GM12892 (cell line): Measurements from ENCODE around the gene SYNGR3.

Experiments used
- DNase-seq: peaks from one replicate; pipeline ENCODE4 v3.0.0; 2011; ENCODE audit not compliant: insufficient read length
- FAIRE-seq: peaks from 2 replicates; lab custom pipeline; 2011; peaks lifted over from hg19 to GRCh38; lab: Jason Lieb, UNC
- POLR2A ChIP-seq: IDR thresholded peaks from 2 replicates; pipeline ENCODE4 v1.6.1; 2011; ENCODE audit warnings: low read depth, low read length, control low read depth
- POLR2AphosphoS5 ChIP-seq: IDR thresholded peaks from 2 replicates; pipeline ENCODE4 v1.6.1; 2011; ENCODE audit warnings: low read depth, low read length, control low read depth
- TAF1 ChIP-seq: IDR thresholded peaks from 2 replicates; pipeline ENCODE4 v1.6.1; 2011; ENCODE audit warnings: low read depth, mild to moderate bottlenecking, control low read depth, low read length, borderline replicate concordance

The SYNGR3 gene

DNA sequence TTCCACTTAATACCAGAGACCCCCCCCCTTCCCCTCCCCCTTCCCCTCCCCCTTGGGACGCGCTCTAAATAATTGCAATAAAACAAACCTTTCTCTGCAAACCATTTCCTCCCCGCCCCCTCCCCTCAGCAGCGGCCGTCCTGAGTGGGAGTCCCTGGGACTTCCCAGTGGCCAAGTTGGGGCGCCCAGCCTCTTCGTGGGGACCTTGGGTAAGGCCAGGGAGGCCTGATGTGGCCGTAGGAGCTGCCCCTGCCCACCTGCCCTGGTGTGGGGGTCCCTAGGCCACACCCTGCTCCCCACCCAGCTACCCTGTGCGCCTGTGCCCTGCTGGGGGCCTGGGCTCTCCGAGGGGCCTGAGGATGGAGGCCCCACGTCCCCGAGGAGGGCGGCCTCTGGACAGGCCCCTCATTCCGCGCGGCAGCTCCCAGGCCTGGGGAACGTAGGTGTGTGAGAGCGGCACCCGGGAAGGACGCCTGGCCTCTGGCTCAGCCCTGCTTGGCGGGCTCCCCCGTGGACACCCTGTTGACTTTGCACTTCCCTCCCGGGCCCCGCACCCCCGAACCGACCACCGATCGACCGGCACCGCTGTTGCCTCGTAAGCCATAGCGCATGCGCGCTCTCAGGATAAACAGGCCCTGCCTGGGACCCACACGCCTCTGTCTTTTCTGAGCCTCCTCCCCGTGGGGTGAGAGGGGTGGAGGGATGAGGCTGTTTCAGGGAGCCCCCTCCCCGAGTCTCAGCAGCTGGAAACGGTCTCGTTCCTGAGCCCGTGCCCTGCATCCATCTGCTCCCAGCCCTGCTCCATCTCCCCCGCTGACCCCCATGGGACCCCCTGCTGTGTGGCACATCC, 48.8 kb downstream of the SYNGR3 start:
- FAIRE-seq (no peak), DNase-seq (no peak)
- TF ChIP-seq POLR2A (no peak), TAF1 (no peak), POLR2AphosphoS5 (no peak)

DNA sequence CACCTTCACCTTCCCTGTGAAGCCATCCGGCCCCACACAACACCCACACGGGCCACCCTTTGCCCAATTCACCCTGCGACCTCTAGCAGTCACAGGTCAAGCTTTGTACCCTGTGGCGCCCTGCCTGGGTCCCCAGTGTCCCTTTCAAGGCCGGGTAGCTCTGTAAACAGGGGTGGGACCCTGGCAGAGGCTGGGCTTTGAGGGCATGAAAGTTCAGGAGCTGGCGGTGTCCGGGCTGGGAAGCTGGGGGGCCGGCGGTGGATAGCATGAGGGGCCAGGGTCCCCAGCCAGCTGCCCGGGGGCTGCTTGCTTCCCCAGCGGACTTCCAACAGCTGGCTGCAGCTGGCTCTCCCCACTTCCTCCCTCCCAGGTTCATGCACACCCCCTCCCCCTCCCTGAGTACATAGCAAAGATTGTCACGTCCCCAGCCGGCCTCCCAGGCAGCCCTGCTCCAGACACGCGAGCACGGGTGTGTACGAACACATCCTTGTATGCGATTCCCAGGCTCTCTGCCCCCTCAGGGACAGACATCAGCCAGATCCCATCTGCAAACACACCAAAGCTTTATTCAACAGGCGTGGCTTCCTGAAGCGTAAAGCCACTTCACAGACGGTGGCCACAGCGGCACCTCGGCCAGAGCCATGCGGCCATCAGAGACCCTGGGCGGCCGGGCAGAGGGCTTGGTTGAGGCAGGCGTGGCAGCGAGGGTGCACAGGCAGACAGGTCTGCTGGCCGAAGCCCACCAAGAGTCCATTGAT, 49.7 kb downstream of the SYNGR3 start:
- TF ChIP-seq TAF1 = no peak
- no peak for TF ChIP-seq POLR2AphosphoS5
- no peak for TF ChIP-seq POLR2A
- DNase-seq = no peak
- no peak for FAIRE-seq

- TF ChIP-seq TAF1 (no peak), POLR2AphosphoS5 (no peak), POLR2A (no peak)
- no peak for DNase-seq
- FAIRE-seq = no peak
Observed at GRCh38 chr16:2040041-2040786, 50.4 kb downstream of the SYNGR3 start.

- FAIRE-seq (no peak), DNase-seq (no peak)
- no peak for TF ChIP-seq TAF1
- TF ChIP-seq POLR2A = no peak
- no peak for TF ChIP-seq POLR2AphosphoS5
Observed at GRCh38 chr16:2040787-2041522, 51.2 kb downstream of the SYNGR3 start.

DNA sequence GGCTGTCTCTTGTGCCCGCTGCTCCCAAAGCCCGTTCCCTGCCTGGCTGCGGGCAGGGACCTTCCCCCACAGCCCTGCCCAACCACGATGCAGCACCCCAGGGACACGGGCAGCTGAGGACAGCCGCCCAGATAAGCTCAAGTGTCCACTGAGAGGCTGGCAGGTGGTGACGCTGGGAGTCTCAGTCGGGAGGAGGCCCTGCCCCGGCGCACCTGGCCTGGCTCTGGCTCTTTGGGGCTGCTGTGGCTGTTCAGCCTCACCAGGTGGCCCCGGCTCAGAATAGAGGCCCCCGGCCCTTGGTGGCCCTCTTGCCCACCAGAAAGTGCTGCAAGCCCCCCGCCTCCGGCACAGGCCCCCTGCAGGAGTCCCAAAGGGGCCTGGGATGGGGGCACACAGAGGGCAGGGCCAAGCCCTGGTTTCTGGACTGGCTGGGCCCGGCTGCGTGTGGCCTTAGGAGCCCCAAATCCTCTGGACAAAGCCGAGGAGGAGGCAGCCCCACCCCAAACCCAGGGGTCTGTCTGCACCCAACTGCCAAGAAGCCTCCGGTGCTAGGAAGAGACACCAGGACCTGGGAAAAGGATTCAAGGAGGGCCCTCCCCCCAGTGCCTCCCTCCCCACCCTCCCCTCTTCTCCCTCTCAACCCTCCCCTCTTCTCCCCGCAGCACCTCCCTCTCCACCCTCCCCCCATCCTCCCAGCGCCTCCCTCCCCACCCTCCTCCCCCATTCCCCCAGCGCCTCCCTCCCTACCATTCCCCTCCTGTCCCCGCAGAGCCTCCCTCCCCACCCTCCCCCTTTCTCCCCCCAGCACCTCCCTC, 52.6 kb downstream of the SYNGR3 start:
- TF ChIP-seq TAF1 = no peak
- TF ChIP-seq POLR2A = no peak
- TF ChIP-seq POLR2AphosphoS5 = no peak

DNA sequence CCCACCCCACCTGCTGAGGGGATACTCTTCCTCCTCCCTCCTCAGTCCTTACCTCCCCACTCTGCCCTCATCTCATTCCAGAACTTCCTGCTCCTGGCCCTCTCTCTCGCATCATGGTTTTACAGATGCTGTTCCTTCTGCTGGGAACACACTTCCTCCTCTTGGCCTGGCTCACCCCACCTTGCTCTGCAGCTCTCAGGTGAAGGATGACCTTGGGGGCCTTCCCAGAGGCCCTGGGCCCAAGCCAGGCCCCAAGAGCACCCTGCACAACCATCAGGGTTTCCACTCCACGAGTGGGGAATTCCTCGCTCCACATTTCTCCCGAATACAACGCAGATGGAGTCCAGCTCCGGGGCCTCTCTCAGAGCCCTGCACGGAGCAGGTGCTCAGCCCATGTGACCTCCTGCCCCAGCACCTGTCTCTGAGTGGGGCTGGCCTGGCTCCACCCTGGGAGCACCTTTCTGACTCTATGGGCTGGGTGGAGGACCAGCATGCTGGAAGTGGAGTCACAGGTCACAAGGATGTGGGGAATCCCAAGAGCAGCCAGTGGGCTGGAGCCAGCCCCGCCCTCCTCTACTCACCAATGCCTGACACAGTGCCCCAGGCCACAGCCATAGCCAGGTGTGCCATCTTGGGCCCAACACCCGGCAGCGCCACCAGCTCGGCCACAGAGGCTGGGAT, 53.4 kb downstream of the SYNGR3 start:
- TF ChIP-seq POLR2A (no peak), POLR2AphosphoS5 (no peak), TAF1 (no peak)
- no peak for FAIRE-seq
- DNase-seq = no peak

More for the DNA sequence above, 52.6 kb downstream of the SYNGR3 start:
- no peak for FAIRE-seq
- DNase-seq = no peak
